NCI-H2171 (cell line): ENCODE results near the gene OR4S2.

Experiments used
- DNase-seq: peaks from one replicate; lab custom pipeline; 2025; lab: John Stamatoyannopoulos, UW

Gene OR4S2

GRCh38 chr11:55648027-55648426 lies at the start of gene OR4S2:
Gene OR4S2 (plus strand): TSS chr11:55648327. CDS start chr11:55650904, 2,577 bp downstream.
- DNase-seq: no peak

DNA sequence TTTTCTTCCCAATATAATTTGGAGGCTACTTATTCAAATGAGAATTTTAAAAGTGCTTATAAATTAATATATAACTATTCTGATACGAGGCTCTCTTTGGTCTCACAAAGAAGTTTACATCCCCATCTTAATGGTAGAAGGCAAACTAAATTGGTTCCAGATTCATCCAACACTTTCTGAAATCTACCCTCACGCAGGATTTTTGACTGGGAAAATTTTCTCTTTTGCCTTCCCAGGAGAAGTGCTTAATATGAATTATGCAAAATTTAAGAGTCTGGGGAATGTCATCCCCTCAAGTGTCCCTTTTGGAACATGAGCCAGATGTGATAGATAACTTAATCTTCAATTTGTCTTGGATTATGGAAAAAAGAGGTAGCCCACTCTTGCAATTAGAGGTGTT lies 40.6 kb upstream of the OR4S2 start, which contains the start of gene OR4C11:
OR4C11 (minus strand) TSS at position 101 of the 400 bp plus-strand sequence. CDS start 3,272 bp downstream, outside the sequence.
- no peak for DNase-seq

- no peak for DNase-seq
Measured at GRCh38 chr11:55624531-55624930, 23.6 kb upstream of the OR4S2 start.

DNA sequence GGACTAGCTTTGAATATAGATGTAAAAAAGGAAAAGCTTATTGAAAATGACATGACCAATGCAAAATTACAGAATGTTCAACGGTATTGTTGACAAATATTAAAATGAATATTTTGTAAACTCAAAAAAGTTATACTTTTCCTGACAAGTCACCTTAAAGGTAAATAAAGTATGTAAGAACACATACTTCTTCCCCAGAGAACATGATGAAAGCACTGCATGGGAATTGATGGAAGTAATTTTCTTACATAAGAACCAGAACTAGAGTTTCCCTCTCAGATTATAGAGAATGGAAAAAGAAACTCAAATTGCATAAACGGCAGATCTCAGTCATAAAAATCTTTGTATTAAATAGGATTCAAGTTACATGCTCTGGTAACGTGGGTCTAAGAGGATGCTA lies 13.3 kb upstream of the OR4S2 start, which contains the start of gene OR4P4:
OR4P4 (plus strand) TSS at position 301 of the 400 bp plus-strand sequence.
- no peak for DNase-seq

GRCh38 chr11:55652560-55652959 lies 4.4 kb downstream of the OR4S2 start:
- no peak for DNase-seq

DNA sequence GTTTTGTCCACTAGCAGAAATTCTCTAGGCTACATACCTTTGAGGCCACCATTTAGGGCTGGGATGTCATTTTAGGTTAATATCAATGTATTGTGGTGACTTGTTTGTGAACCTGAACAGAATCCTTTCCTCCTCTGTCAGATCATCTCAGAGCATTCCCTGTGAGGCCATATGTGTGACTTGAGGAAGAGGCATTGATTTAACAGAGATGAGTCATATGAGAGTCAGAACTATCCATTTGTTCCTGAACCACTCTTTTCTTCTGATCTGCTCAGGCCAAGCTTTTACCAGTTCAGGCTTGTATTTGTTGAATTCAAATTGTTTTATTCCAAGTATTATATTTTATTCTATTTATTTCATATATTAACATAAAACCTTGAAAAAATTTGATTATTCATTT lies 7.0 kb downstream of the OR4S2 start:
- DNase-seq: no peak

GRCh38 chr11:55658031-55658573 lies 10.0 kb downstream of the OR4S2 start:
- DNase-seq: no peak

- no peak for DNase-seq
Measured at GRCh38 chr11:55658608-55659007, 10.5 kb downstream of the OR4S2 start.

DNA sequence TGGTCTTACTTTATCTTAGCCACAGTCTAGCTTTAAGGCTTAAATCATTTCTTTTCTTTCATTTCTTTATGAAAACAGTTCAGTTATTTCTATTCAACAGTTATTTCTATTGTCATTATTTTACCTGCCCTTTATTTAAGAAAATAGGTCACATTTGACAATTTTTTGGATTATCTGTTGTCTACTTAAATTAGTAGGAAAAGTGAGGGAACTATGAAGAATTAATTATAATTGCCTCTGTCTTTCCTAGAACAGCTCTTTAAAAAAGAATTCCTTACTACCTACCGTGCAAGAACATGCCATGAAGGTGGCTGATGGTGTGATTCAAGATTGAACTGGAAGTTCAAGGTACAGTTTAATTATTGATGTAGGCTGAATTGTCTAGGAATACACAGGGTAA lies 13.8 kb downstream of the OR4S2 start, which contains the start of gene OR4C6:
OR4C6 (plus strand) TSS at position 301 of the 400 bp plus-strand sequence. CDS start 2,966 bp downstream, outside the sequence.
- DNase-seq: no peak

- DNase-seq: no peak
Measured at GRCh38 chr11:55669376-55669775, 21.2 kb downstream of the OR4S2 start.

- no peak for DNase-seq
Measured at GRCh38 chr11:55673860-55674259, 25.7 kb downstream of the OR4S2 start.

DNA sequence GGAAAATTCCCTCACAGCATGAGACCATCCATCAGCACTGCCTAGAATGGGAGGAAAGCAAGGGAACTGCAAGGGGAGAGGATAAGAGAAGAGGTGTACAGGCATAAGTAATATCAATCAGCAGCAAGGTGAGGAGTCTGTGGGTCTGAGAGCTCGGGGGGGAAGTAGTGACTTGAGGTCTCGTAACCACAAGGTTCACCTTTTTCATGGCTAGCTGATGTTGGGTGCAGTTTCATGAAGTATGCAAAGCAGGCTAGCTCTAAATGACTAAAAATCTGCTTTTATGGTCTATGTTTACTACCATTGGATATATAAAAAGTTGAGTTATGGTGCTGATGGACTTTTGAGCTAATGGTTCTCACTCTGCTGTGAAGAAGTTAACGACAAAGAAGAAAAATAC lies 49.7 kb downstream of the OR4S2 start:
- no peak for DNase-seq

GRCh38 chr11:55701429-55701828 lies 53.3 kb downstream of the OR4S2 start:
- no peak for DNase-seq
